H9 (cell line): ENCODE measurements around the gene PCDHB4. TPM values are rescaled to one million over a fixed set of nuclear protein-coding genes. Genes with fewer than 3 reads are reported as not detected.
"Not testable (repeated sequence)": the region's sequence is repeated elsewhere in the genome, so short reads cannot be mapped to it uniquely, and the experiment has no call there.

Experiments
- DNase-seq: peaks from one replicate; pipeline ENCODE4 v3.0.0-alpha.2; 2017
- H2AFZ ChIP-seq: one replicate; pipeline ENCODE4 v1.6.1; 2013; ENCODE audit warnings: mild to moderate bottlenecking, low read length, control low read depth, moderate library complexity
- H2AK5ac ChIP-seq: 2 replicates; pipeline ENCODE4 v1.6.1; 2013; ENCODE audit warnings: low read length, control low read depth, mixed read lengths; ENCODE audit not compliant: insufficient read length
- H2BK120ac ChIP-seq: one replicate; pipeline ENCODE4 v1.6.1; 2013; ENCODE audit warnings: low read depth, mild to moderate bottlenecking, low read length, control low read depth, inconsistent platforms; ENCODE audit not compliant: poor library complexity, severe bottlenecking
- H2BK12ac ChIP-seq: 2 replicates; pipeline ENCODE4 v1.6.1; 2013; ENCODE audit warnings: low read length, control low read depth, mixed read lengths, low read depth; ENCODE audit not compliant: insufficient read length
- H2BK15ac ChIP-seq: 2 replicates; pipeline ENCODE4 v1.6.1; 2013; ENCODE audit warnings: low read depth, low read length, control low read depth
- H2BK20ac ChIP-seq: one replicate; pipeline ENCODE4 v1.6.1; 2013; ENCODE audit warnings: low read depth, mild to moderate bottlenecking, low read length, control low read depth, inconsistent platforms; ENCODE audit not compliant: poor library complexity, severe bottlenecking
- H2BK5ac ChIP-seq: 2 replicates; pipeline ENCODE4 v1.6.1; 2013; ENCODE audit warnings: low read length, control low read depth, mixed read lengths; ENCODE audit not compliant: insufficient read length
- H3K14ac ChIP-seq: 2 replicates; pipeline ENCODE4 v1.6.1; 2013; ENCODE audit warnings: low read length, control low read depth; ENCODE audit not compliant: insufficient read depth
- H3K18ac ChIP-seq: 2 replicates; pipeline ENCODE4 v1.6.1; 2013; ENCODE audit warnings: low read depth, mild to moderate bottlenecking, mixed read lengths, low read length, control low read depth; ENCODE audit not compliant: insufficient read length
- H3K23ac ChIP-seq: 2 replicates; pipeline ENCODE4 v1.6.1; 2013; ENCODE audit warnings: low read length, control low read depth, mixed read lengths, low read depth; ENCODE audit not compliant: insufficient read length
- H3K23me2 ChIP-seq: 2 replicates; pipeline ENCODE4 v1.6.1; 2013; ENCODE audit warnings: low read depth, mild to moderate bottlenecking, mixed read lengths, low read length, control low read depth; ENCODE audit not compliant: insufficient read length, poor library complexity, severe bottlenecking
- H3K27ac ChIP-seq: 2 replicates; pipeline ENCODE4 v1.5.1; 2013; ENCODE audit warnings: low read length, control low read depth, mixed read lengths, low read depth; ENCODE audit not compliant: insufficient read length
- H3K27me3 ChIP-seq: 2 replicates; pipeline ENCODE4 v1.6.1; 2013; ENCODE audit warnings: low read length, control low read depth, inconsistent platforms; ENCODE audit not compliant: insufficient read depth
- H3K4ac ChIP-seq: 2 replicates; pipeline ENCODE4 v1.6.1; 2013; ENCODE audit warnings: low read depth, mild to moderate bottlenecking, control low read depth, inconsistent platforms, low read length, moderate library complexity
- H3K4me1 ChIP-seq: 2 replicates; pipeline ENCODE4 v1.6.1; 2013; ENCODE audit warnings: low read length, control low read depth, inconsistent platforms; ENCODE audit not compliant: insufficient read depth
- H3K4me2 ChIP-seq: 2 replicates; pipeline ENCODE4 v1.6.1; 2013; ENCODE audit warnings: low read length, control low read depth, mixed read lengths; ENCODE audit not compliant: insufficient read length, insufficient read depth
- H3K56ac ChIP-seq: 2 replicates; pipeline ENCODE4 v1.6.1; 2013; ENCODE audit warnings: low read depth, mild to moderate bottlenecking, mixed read lengths, low read length, control low read depth; ENCODE audit not compliant: insufficient read length
- H3K79me1 ChIP-seq: 2 replicates; pipeline ENCODE4 v1.6.1; 2013; ENCODE audit warnings: low read depth, mild to moderate bottlenecking, moderate library complexity, low read length, control low read depth, inconsistent platforms; ENCODE audit not compliant: insufficient read depth, poor library complexity, severe bottlenecking
- H3K79me2 ChIP-seq: 2 replicates; pipeline ENCODE4 v1.6.1; 2013; ENCODE audit warnings: low read length, control low read depth, inconsistent platforms; ENCODE audit not compliant: insufficient read depth
- H3K9ac ChIP-seq: 2 replicates; pipeline ENCODE4 v1.6.1; 2013; ENCODE audit warnings: low read length, control low read depth, mixed read lengths; ENCODE audit not compliant: insufficient read length; ENCODE audit errors: extremely low read depth
- H3K9me3 ChIP-seq: one replicate; pipeline ENCODE4 v1.6.1; 2013; ENCODE audit warnings: low read depth, low read length, inconsistent platforms; ENCODE audit not compliant: control insufficient read depth
- H3T11ph ChIP-seq: one replicate; pipeline ENCODE4 v1.6.1; 2013; ENCODE audit warnings: mild to moderate bottlenecking, low read length, control low read depth, inconsistent platforms
- H4K20me1 ChIP-seq: one replicate; pipeline ENCODE4 v1.6.1; 2013; ENCODE audit not compliant: control insufficient read depth, insufficient read length, insufficient read depth
- H4K5ac ChIP-seq: 2 replicates; pipeline ENCODE4 v1.6.1; 2013; ENCODE audit warnings: low read depth, mild to moderate bottlenecking, mixed read lengths, low read length, control low read depth; ENCODE audit not compliant: insufficient read length
- H4K8ac ChIP-seq: replicated peaks from 2 replicates; pipeline ENCODE4 v1.6.1; 2013; ENCODE audit warnings: low read length, control low read depth, mixed read lengths, low read depth; ENCODE audit not compliant: insufficient read length
- H4K91ac ChIP-seq: 2 replicates; pipeline ENCODE4 v1.6.1; 2013; ENCODE audit warnings: low read depth, mild to moderate bottlenecking, moderate library complexity, mixed read lengths, low read length, control low read depth; ENCODE audit not compliant: insufficient read length
- H3K27ac Mint-ChIP-seq, 3 experiments: 2 replicates in 2 of 3; 3 replicates in 1 of 3; pipeline ENCODE4 v1.8.0; 2020 to 2021; ENCODE audit warnings: mixed read lengths in 3 of 3, mild to moderate bottlenecking in 1 of 3, moderate library complexity in 1 of 3
- H3K27me3 Mint-ChIP-seq: 2 replicates; pipeline ENCODE4 v1.8.0; 2021; ENCODE audit warnings: low read depth, mild to moderate bottlenecking, moderate library complexity, mixed read lengths
- H3K36me3 Mint-ChIP-seq, 3 experiments: 2 replicates in 2 of 3; 3 replicates in 1 of 3; pipeline ENCODE4 v1.8.0; 2020 to 2021; ENCODE audit warnings: low read depth in 3 of 3, mixed read lengths in 3 of 3; ENCODE audit not compliant: insufficient read depth in 1 of 3
- H3K4me1 Mint-ChIP-seq, 2 experiments: 2 replicates each; pipeline ENCODE4 v1.8.0; 2020; ENCODE audit warnings: mixed read lengths in 2 of 2
- H3K4me3 Mint-ChIP-seq, 2 experiments: 2 replicates in 1 of 2; 3 replicates in 1 of 2; pipeline ENCODE4 v1.8.0; 2020 to 2021; ENCODE audit warnings: mild to moderate bottlenecking in 2 of 2, mixed read lengths in 2 of 2, moderate library complexity in 1 of 2
- H3K9me3 Mint-ChIP-seq, 2 experiments: 2 replicates in 1 of 2; 3 replicates in 1 of 2; pipeline ENCODE4 v1.8.0; 2020; ENCODE audit warnings: mild to moderate bottlenecking in 2 of 2, mixed read lengths in 2 of 2, moderate library complexity in 1 of 2
- WGBS: extraction: QIAGEN DNeasy Blood & Tissue Kit; methylation state at CpG from one replicate; pipeline ENCODE4 v1.1.7; 2013; ENCODE audit warnings: missing lambda C conversion rate, low lambda C conversion rate, mixed read lengths; ENCODE audit not compliant: insufficient read length; ENCODE audit errors: extremely low coverage; 5-methylcytosine and 5-hydroxymethylcytosine counted together
- total RNA-seq: library from RNA; stranded (reverse); gene quantifications from 2 replicates; pipeline ENCODE4 v1.2.1, GENCODE V29; 2021

PCDHB4 gene
- total RNA-seq, 1 experiment from 2014 or later: 1.6 TPM

- H2BK15ac ChIP-seq, H3K4ac ChIP-seq, H3K18ac ChIP-seq, H3K27ac ChIP-seq, H3K23ac ChIP-seq, H3K27me3 ChIP-seq, H3K4me3 Mint-ChIP-seq, H3K14ac ChIP-seq, H3T11ph ChIP-seq, H3K4me1 ChIP-seq, H3K23me2 ChIP-seq, H3K4me1 Mint-ChIP-seq, H2AK5ac ChIP-seq, H3K79me2 ChIP-seq, H4K91ac ChIP-seq, H4K5ac ChIP-seq, DNase-seq, H3K4me2 ChIP-seq, H3K79me1 ChIP-seq, H2BK5ac ChIP-seq, H2BK120ac ChIP-seq, H3K27me3 Mint-ChIP-seq, H3K56ac ChIP-seq, H3K9me3 ChIP-seq, H2BK20ac ChIP-seq, H4K8ac ChIP-seq, H4K20me1 ChIP-seq, H3K9ac ChIP-seq, H2BK12ac ChIP-seq, H2AFZ ChIP-seq: not testable (repeated sequence)
- WGBS: no CpG with 5 or more reads among the region's 28 CpGs
- H3K9me3 Mint-ChIP-seq: peaks cover 23 to 26% of the 10 kb centered on the region in 2 experiments
- H3K36me3 Mint-ChIP-seq: peaks cover 0 to 12% (median 8%) of the 10 kb centered on the region in 3 experiments; a peak in 5 of 7 replicates
- H3K27ac Mint-ChIP-seq: peak overlapping the region in 1 of 3 experiments; percentile 73; a peak in 1 of 7 replicates
Measured at GRCh38 chr5:141157901-141158300, 36.3 kb downstream of the PCDHB4 start.
